HG03097 (cell line): ENCODE measurements around the gene ANO9.

Experiments
- ATAC-seq: cut with Tn5 transposase; IDR thresholded peaks from one replicate; pipeline ENCODE4 v1.9.1; 2021; ENCODE audit not compliant: unreplicated experiment, low FRiP score

The ANO9 gene

DNA sequence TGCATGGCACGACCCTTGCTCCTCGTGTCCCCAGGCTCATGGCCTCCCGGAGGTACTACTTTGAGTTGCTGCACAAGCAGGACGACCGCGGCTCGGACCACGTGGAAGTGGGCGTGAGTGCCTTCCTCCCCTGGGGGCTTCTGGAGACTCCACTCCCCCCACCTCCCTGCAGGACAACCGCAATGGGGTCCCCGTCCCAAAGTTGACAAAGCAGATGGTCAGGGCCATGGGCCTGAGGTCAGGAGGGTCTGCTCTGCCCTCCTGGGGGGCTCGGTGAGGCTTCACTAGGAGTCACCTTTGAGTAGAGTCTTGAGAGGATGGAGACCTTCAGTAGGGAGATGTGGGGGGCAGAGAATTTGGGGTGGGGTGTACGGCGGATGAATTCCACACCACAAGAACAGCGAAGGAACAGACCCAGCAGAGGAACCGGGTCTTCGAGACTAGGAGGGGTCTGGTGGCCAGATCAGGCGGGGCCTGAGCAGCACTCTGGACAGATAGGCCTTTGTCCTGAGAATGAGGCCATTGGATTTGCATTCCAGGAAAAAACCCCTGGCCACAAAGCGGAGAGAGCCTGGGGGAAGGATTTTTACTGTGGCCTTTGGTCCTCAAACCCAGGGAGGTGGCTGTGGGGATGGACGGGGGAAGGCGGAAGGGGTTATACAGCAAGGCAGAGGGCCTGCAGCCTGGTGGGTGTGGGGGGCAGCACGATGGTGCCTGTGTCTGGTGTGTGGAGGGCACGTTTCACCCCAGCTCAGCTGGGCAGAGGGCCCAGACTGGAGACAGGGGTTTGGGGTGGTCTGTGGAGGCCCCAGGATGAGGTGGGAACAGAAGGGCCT lies 67.9 kb downstream of the ANO9 start:
- no peak for ATAC-seq

- no peak for ATAC-seq
Measured at GRCh38 chr11:372809-373715, 68.7 kb downstream of the ANO9 start.

DNA sequence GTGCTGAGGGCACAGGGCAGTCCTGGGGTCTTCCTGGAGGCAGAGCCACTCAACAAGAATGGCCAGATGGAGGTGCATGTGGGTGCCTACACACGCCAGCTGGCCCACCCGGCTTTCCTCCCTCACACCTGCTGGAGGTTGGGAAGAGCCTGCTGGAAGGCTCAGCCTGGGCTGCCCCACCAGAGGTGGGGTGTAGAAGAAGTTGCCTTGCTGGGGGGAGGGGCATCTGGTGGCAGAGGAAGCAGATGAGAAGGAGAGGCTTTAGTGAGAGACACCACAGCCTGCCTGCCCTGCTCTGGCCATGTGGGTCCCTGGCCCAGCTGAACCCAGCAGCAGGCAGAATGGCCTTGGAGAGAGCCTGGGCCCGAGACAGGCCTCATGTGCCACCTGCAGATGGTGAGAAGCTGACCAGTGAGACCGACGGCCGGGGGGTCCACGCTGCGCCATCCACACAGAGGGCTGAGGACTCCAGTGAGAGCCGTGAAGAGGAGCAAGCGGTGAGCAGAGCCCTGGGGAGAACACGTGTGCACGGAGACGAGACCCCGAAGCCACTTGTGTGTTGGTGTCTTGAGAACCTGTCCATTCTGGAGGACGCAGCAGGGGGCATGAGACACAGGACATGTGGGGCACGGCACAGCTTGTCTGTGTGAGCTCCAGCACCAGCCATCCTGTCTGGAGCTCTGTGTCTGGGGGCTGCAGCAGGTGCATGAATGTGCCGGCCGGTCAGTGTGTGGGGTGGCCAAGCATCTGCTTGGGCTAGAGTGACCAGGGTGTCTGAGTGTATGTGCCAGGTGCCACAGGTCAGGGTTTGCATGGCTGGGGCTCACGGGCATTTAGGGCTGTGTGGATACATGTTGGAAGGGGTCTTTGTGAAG lies 69.9 kb downstream of the ANO9 start:
- no peak for ATAC-seq

- no peak for ATAC-seq
Measured at GRCh38 chr11:371051-371450, 70.8 kb downstream of the ANO9 start.

- ATAC-seq: no peak
Measured at GRCh38 chr11:370070-370941, 71.5 kb downstream of the ANO9 start.

DNA sequence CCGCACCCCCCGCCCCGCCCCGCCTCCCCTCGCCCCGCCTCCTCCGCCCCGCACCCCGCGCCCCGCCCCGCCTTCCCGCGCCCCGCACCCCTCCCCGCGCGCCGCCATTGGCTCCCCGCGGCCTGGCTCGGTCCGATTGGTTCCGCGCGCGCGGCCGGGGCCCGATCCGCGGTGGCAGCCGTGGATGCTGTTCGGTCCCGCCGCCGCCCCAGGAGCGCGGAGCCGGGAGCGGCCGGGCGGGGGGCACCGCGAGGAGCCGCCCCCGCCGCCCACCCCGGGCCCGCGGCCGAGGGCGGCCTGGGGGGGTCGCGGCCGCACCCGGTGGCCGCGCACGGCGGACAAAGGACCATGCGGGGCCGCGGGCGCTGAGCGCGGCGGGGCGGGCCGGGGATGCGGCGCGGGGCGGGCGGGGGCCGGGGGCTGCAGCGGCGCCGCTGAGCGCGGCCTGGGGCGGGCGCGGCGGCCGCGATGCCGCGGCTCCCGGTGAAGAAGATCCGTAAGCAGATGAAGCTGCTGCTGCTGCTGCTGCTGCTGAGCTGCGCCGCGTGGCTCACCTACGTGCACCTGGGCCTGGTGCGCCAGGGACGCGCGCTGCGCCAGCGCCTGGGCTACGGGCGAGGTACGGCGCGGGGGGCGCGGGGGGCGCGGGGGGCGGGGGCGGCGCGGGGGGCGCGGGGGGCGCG lies 72.3 kb downstream of the ANO9 start, which contains the start of gene B4GALNT4:
Gene B4GALNT4, plus strand, starts transcription at position 164 of the 683 bp plus-strand sequence. Its CDS starts 305 bp downstream, at position 469.
- no peak for ATAC-seq

GRCh38 chr11:368414-369335 lies 73.1 kb downstream of the ANO9 start:
- ATAC-seq: no peak

DNA sequence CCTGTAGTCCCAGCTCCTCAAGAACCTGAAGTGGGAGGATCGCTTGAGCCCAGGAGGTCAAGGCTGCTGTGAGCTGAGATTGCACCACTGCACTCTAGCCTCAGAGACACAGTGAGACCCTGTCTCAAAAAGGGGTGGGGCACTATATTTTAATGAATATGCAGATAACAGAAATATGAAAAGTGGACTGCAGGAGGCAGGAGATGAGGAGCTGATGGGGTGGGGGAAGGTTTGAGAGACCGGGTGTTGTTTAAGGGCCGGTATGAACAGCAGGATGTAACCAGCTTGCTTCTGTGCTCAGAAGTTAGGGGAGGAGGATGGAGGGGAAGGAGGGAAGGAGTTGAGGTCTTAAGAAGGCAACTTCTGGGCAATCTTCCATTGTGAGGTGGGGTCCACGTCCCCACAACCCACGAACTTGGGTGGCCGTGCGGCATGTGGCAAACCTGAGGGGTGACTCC lies 73.8 kb downstream of the ANO9 start:
- ATAC-seq: no peak
